ENCODE data around the gene APOA1.

The APOA1 gene

GRCh38 chr11:116831790-116832349, 5.6 kb downstream of the APOA1 start:
- H3K4me2 ChIP-seq (ENCODE audit: low read depth, low read length, poor library complexity, severe bottlenecking): no peak overlapping the region
- no peaks in the 10 kb centered on the region for H3K9me2 ChIP-seq (replicated peaks; ENCODE audit: low read depth, low read length)
- no peaks in the 10 kb centered on the region for H4K20me1 ChIP-seq (ENCODE audit: insufficient read depth, low read length, poor library complexity, severe bottlenecking)
- H3K9me3 ChIP-seq (ENCODE audit: insufficient read depth, low read depth, low read length): no peaks in the 10 kb centered on the region
- peaks cover 8% of the 10 kb centered on the region for H3K4me1 ChIP-seq (ENCODE audit: insufficient read depth, low read length, poor library complexity, severe bottlenecking)
- H3K79me2 ChIP-seq (ENCODE audit: insufficient read depth, low read length): no peaks in the 10 kb centered on the region
- TF ChIP-seq EZH2phosphoT487 (IDR thresholded peaks at IDR 0.05; ENCODE audit: borderline replicate concordance) (no peak), CTCF (conservative IDR thresholded peaks at IDR 0.05; ENCODE audit: low read length) (no peak)
- H3F3A ChIP-seq (ENCODE audit: low read depth): no peaks in the 10 kb centered on the region
- H3K27me3 ChIP-seq (ENCODE audit: insufficient read depth, low read length, poor library complexity, severe bottlenecking): no peaks in the 10 kb centered on the region
- H3K9ac ChIP-seq (ENCODE audit: low read depth, low read length, poor library complexity, severe bottlenecking): no peak overlapping the region
- H2AFZ ChIP-seq (ENCODE audit: low read length): no peak overlapping the region
- H3K36me3 ChIP-seq (ENCODE audit: insufficient read depth, low read length): no peaks in the 10 kb centered on the region
- H3K4me3 ChIP-seq (ENCODE audit: low read length, poor library complexity, severe bottlenecking): no peak overlapping the region

- no peak for TF ChIP-seq EZH2phosphoT487 (IDR thresholded peaks at IDR 0.05; ENCODE audit: borderline replicate concordance)
- TF ChIP-seq CTCF (conservative IDR thresholded peaks at IDR 0.05; ENCODE audit: low read length): no peak
- H3K4me2 ChIP-seq (ENCODE audit: low read depth, low read length, poor library complexity, severe bottlenecking): no peak overlapping the region
- H3K4me3 ChIP-seq (ENCODE audit: low read length, poor library complexity, severe bottlenecking): no peak overlapping the region
These were observed 7.1 kb downstream of the APOA1 start for GRCh38 chr11:116830184-116830912.

GRCh38 chr11:116829525-116830183, 7.8 kb downstream of the APOA1 start, which contains the start of gene APOC3:
Gene APOC3, plus strand, starts transcription at chr11:116829907. Its CDS starts 676 bp downstream, at chr11:116830583.
- H3K9ac ChIP-seq (ENCODE audit: low read depth, low read length, poor library complexity, severe bottlenecking): no peak within 1 kb of the TSS
- H3K9me3 ChIP-seq (ENCODE audit: insufficient read depth, low read depth, low read length): no peaks in the 10 kb centered on the region
- no peak within 1 kb of the TSS for H2AFZ ChIP-seq (ENCODE audit: low read length)
- no peaks in the 10 kb centered on the region for H3K9me2 ChIP-seq (replicated peaks; ENCODE audit: low read depth, low read length)
- no peaks in the 10 kb centered on the region for H3K79me2 ChIP-seq (ENCODE audit: insufficient read depth, low read length)
- no peaks in the 10 kb centered on the region for H3K4me1 ChIP-seq (ENCODE audit: insufficient read depth, low read length, poor library complexity, severe bottlenecking)
- H3K27me3 ChIP-seq (ENCODE audit: insufficient read depth, low read length, poor library complexity, severe bottlenecking): no peaks in the 10 kb centered on the region
- no peak within 1 kb of the TSS for H3K4me2 ChIP-seq (ENCODE audit: low read depth, low read length, poor library complexity, severe bottlenecking)
- H4K20me1 ChIP-seq (ENCODE audit: insufficient read depth, low read length, poor library complexity, severe bottlenecking): no peaks in the 10 kb centered on the region
- no peaks in the 10 kb centered on the region for H3K36me3 ChIP-seq (ENCODE audit: insufficient read depth, low read length)
- no peak within 1 kb of the TSS for H3K4me3 ChIP-seq (ENCODE audit: low read length, poor library complexity, severe bottlenecking)
- TF ChIP-seq EZH2phosphoT487 (IDR thresholded peaks at IDR 0.05; ENCODE audit: borderline replicate concordance): no peak
- TF ChIP-seq CTCF (conservative IDR thresholded peaks at IDR 0.05; ENCODE audit: low read length): no peak
- H3F3A ChIP-seq (ENCODE audit: low read depth): no peaks in the 10 kb centered on the region

More at GRCh38 chr11:116830184-116830912, 7.1 kb downstream of the APOA1 start:
- Histone ChIP-seq H3K79me2 (ENCODE audit: insufficient read depth, low read length) (no peaks in the 10 kb centered on the region), H3K9ac (ENCODE audit: low read depth, low read length, poor library complexity, severe bottlenecking) (no peak overlapping the region), H3F3A (ENCODE audit: low read depth) (no peaks in the 10 kb centered on the region), H3K36me3 (ENCODE audit: insufficient read depth, low read length) (no peaks in the 10 kb centered on the region), H2AFZ (ENCODE audit: low read length) (no peak overlapping the region), H3K9me2 (replicated peaks; ENCODE audit: low read depth, low read length) (no peaks in the 10 kb centered on the region), H3K4me1 (ENCODE audit: insufficient read depth, low read length, poor library complexity, severe bottlenecking) (peaks cover 3% of the 10 kb centered on the region), H3K9me3 (ENCODE audit: insufficient read depth, low read depth, low read length) (no peaks in the 10 kb centered on the region), H4K20me1 (ENCODE audit: insufficient read depth, low read length, poor library complexity, severe bottlenecking) (no peaks in the 10 kb centered on the region), H3K27me3 (ENCODE audit: insufficient read depth, low read length, poor library complexity, severe bottlenecking) (no peaks in the 10 kb centered on the region)

Measured in Loucy (cell line).